Activated effector memory CD4-positive, alpha-beta T cell treated with anti-CD3 and anti-CD28 coated beads, Interleukin-2, amount 50 U/mL, for 16 hours (primary cell): ENCODE data around the gene EXOC6B.

ENCODE experiments used
- DNase-seq: peaks from one replicate; pipeline ENCODE4 v3.0.0-alpha.2; 2020

The EXOC6B gene

DNA sequence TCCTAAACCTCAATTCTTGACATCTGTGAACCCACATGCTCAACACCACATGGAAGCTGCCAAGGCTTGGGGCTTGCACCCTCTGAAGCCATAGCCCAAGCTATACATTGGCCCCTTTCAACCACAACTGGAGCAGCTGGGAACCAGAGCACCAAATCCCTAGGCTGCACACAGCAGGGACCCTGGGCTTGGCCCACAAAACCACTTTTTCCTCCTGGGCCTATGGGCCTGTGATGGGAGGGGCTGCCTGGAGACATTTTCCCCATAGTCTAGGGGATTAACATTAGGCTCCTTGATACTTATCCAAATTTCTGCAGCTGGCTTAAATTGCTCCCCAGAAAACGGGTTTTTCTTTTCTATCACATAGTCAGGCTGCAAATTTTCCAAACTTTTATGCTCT lies 40.3 kb downstream of the EXOC6B start:
- no peak for DNase-seq

GRCh38 chr2:72782520-72782919 lies 43.3 kb downstream of the EXOC6B start:
- DNase-seq = no peak

- no peak for DNase-seq
Measured at GRCh38 chr2:72781480-72781879, 44.4 kb downstream of the EXOC6B start.

GRCh38 chr2:72780477-72780876 lies 45.4 kb downstream of the EXOC6B start:
- no peak for DNase-seq

- DNase-seq = no peak
Measured at GRCh38 chr2:72779495-72779894, 46.3 kb downstream of the EXOC6B start.

DNA sequence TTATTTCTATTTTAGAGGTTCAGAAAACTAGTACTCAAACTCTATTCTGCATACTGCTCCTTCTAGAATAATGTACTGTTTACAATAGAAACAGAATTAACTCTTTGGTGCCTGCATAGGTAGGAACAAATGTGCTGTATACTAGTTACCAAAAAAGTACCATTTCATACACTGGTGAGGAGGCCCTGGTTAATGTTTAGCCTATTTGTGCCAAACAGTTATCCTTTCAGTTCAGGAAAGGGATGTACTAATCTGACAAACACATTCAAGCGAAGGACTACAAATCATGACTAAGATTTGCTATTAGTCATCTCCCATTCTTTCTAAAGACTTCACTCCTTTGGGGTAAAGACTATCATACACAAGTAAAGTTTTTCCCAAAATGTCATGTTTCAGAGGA lies 47.4 kb downstream of the EXOC6B start:
- DNase-seq = no peak

- DNase-seq = no peak
Measured at GRCh38 chr2:72770879-72771461, 54.9 kb downstream of the EXOC6B start.

GRCh38 chr2:72765997-72766609 lies 59.7 kb downstream of the EXOC6B start:
- DNase-seq = no peak

DNA sequence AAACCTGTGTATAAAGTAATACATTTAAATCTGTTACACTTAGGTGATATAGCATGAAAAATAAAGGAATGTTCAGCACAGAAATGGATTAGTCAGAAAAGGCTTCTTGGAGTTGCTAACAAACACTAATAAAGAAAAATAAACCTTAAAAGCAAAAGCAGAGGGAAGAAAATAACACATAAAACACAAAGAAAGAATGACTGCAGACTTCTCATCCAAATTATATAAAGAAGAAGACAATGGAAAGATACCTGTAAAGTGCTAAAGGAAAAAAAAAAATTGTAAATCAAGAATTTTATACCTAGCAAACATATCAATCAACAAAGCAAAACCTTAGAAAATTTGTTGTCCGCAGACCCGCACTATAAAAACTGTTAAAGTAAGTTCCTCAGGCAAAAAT lies 63.6 kb downstream of the EXOC6B start:
- no peak for DNase-seq

DNA sequence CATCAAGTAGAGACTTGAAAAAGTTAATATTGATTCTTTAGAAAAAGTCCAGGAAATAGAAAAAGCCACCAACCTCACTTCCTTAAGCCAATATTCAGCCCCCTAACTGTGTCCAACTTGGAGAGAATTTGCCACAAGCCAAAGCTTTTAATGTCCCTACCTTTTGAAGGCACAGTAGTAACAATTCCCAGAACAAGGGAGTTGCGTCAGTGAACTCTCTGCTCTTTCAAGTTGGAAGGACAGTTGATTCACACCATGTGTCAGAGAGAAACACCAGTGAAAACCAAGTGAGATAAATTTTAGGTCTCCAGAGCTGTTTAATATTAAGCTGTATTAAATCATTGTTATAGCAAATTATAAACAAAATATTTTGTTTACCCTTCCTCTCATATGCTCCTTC lies 66.1 kb downstream of the EXOC6B start:
- no peak for DNase-seq

DNA sequence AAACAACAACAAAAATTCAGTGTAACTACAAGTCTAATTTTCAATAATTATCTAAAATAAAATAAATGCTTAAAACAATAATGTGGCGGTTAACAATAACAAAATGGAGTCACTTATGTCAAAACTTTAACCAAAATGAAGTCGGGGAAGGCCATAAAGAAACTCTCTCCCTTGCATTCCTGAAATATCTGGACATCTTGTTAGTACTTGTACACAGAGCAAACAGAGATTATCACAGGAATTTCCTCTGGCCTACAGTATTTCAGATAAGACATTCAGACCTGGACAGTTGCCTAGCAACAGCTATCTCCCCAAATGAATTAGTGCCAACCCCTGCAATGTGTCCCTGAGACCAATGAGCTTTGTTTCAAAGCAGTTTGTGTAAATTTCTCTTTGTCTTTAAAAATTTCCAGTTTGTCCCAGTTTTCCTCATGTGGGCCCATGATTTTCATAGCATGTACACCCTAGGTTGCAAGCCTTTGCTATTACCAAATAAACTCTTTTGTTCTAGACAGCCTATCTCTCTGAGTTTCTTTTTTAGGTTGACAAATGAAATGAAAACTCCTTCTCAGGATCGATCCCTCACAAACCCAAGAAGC lies 68.6 kb downstream of the EXOC6B start:
- no peak for DNase-seq

- DNase-seq = no peak
Measured at GRCh38 chr2:72755647-72756423, 70.0 kb downstream of the EXOC6B start.

DNA sequence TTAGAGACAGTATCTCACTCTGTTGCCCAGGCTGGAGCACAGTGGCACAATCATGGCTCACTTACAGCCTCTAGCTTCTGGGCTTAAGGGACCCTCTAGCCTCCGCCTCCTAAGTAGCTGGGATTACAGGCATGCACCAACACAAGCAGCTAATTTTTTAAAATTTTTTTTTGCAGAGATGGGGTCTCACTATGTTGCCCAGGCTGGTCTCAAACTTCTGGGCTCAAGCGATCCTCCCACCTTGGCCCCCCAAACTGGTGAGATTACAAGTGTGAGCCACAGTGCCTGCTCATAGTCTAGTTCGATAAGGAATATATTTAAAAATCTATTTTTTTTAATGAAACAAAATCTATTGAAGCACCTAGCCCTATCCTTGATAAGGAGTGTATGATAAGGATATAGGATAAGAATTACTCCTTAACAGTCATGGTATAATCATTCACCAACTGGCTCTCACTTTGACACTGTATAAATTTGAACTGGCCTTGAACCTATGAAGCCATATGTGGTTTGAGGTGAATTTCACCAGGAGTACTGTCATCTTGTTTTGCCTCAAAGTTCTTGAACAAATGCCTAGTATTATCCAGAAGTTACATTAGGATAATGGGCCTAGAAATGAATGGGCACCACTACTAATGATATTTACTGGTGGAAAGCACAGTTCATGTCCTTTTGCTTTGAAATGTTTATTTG lies 71.1 kb downstream of the EXOC6B start:
- DNase-seq = no peak

GRCh38 chr2:72750977-72751639 lies 74.7 kb downstream of the EXOC6B start:
- DNase-seq = no peak

GRCh38 chr2:72750466-72750865 lies 75.4 kb downstream of the EXOC6B start:
- no peak for DNase-seq

GRCh38 chr2:72747344-72747743 lies 78.5 kb downstream of the EXOC6B start:
- no peak for DNase-seq

GRCh38 chr2:72745679-72746368 lies 80.0 kb downstream of the EXOC6B start:
- no peak for DNase-seq

GRCh38 chr2:72744049-72744448 lies 81.8 kb downstream of the EXOC6B start:
- no peak for DNase-seq

GRCh38 chr2:72743481-72743880 lies 82.4 kb downstream of the EXOC6B start:
- DNase-seq = no peak

- DNase-seq = no peak
Measured at GRCh38 chr2:72738096-72738495, 87.7 kb downstream of the EXOC6B start.

GRCh38 chr2:72734432-72734831 lies 91.4 kb downstream of the EXOC6B start:
- DNase-seq = no peak

DNA sequence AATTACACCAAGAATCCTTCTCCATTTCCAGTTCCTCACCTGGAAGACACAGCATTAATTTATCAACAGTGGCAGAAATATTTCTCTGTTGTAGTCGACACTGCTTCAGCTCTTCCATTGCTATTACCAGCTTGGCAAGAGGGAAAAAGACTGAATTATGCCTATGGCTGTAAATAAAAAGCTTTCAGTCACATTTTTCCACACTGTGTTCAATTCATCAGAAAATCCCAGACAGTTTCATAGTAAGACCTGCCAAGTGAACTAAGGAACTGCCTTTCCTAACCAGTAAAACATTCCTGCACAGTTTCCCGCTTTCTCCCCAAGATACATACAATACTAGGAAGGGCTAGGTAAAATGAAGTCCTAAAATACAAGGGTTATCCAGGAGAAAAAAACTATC lies 94.7 kb downstream of the EXOC6B start:
- no peak for DNase-seq
